ENCODE data around the gene RAB34.

RAB34 gene

GRCh38 chr17:28717578-28718332, at the start of gene RAB34:
Gene RAB34, minus strand, starts transcription at chr17:28717868. Its CDS starts 602 bp downstream, at chr17:28717266.
- no peak for DNase-seq (ENCODE audit: low spot score)

GRCh38 chr17:28765038-28765437, 47.4 kb upstream of the RAB34 start:
- no peak for DNase-seq (ENCODE audit: low spot score)

DNA sequence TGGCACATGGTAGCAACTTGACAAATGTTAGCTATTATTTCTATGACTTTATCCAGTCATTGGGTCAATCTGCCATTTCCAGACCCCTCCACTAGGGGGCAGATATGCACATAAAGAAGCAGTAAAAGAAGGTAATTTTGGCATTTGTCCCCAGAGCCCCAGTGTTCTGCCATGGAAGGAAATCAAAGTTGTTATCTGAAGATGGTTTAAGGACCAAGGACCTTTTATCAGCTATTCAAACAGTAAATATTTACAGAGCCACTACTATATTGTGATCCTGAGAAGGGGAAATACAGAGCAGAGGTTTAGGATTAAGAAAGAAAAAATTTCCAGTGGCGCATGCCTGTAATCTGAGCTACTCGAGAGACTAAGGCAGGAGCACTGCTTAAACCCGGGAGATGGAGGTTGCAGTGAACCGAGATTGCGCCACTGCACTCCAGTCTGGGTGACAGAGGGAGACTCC, 46.2 kb upstream of the RAB34 start:
- peak; percentile 66 for DNase-seq (ENCODE audit: low spot score)

DNA sequence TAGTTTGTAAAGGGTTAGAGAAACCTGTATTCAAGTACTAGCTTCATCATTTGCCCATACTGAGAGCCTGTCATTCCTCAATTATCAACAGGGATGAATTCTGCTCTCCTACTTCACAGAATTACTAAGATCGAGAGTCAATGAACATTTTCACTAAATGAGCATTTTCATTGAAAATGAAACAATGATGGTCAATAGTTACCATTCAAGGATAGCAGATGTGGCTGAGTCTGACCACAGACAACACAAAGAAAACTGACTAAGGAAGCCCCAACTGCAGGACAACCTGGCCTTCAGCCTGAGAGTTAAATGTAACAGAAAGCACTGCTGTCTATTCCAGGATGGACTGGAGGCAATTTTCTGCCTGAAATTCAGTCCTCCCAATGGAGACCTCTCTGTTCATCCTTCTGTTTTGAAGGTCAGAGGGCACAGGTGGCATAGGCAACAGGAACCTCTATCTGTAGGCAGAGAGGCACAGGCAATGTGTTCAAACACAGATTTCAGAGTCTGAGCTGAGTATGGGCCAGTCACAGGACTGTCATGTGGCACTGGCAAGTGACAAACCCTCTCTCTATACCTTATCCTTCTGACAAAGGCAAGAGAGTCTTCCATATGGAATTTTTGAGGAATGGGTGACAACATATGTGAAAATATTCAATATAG, 45.6 kb upstream of the RAB34 start:
- DNase-seq (ENCODE audit: low spot score), result no peak

GRCh38 chr17:28760601-28761562, 43.2 kb upstream of the RAB34 start:
- DNase-seq (ENCODE audit: low spot score), result peak; percentile 84

DNA sequence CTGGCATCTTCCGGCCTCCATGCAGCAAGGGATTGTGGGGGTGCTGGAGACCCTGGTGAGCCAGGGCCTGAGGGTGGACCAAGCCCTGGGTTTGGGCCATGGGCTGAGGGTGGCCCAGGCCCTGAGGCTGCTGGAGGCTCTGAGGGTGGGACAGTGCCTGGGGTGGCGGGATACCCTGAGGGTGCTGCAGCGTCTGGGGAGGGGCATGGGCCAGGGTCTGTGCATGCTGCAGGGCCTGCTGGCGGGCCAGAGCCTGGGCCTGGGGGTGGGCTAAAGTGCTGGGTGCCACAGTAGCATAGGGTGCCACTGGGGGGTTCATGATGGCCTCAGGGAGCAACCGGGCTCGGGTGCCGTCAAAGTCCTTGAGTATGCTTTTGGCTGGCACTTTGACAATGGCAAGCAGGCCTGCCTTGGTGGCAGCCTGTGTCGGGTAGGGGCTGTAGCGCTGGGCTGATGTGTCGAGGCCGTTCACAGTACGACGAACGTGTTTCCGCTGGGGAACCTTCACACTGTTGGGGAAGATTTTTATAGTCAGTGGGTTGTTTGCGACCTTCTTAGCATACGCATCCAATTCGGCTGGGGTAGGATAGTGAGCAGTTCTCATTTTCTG, 41.7 kb upstream of the RAB34 start:
- no peak for DNase-seq (ENCODE audit: low spot score)

DNA sequence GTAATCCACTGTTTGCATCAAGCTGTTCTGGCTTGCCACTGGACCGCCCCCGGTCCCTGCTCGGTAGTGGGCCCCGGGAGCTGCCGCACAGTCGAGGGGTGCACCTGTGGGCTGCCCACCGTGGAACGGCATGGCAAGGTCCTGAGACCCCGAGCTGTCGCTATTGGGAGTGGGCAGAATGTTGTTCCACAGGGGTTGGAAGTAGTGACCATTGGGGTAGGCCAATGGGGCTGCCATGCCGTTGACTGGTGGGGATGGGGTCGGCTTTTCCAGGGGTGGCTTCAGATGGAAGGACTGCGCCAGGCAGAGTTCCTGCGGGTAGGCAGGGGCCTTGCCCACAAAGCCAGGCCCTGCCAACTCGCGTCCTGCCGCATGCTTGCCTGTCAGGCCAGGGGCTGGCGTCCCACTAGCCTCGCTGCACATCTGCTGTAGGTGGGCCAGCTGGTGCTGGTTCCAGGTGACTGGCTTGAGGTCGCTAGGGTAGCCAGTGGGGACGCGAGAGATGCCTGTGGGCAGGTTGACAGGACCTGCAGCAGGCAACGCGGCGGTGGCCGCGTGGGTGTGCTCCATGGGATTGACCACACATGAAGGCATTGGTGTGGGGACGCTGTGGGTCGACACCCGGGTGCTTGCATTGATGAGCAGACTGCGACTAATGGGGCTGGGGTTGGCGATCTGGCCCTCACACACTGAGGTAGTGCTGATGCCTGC, 40.9 kb upstream of the RAB34 start:
- no peak for DNase-seq (ENCODE audit: low spot score)

DNA sequence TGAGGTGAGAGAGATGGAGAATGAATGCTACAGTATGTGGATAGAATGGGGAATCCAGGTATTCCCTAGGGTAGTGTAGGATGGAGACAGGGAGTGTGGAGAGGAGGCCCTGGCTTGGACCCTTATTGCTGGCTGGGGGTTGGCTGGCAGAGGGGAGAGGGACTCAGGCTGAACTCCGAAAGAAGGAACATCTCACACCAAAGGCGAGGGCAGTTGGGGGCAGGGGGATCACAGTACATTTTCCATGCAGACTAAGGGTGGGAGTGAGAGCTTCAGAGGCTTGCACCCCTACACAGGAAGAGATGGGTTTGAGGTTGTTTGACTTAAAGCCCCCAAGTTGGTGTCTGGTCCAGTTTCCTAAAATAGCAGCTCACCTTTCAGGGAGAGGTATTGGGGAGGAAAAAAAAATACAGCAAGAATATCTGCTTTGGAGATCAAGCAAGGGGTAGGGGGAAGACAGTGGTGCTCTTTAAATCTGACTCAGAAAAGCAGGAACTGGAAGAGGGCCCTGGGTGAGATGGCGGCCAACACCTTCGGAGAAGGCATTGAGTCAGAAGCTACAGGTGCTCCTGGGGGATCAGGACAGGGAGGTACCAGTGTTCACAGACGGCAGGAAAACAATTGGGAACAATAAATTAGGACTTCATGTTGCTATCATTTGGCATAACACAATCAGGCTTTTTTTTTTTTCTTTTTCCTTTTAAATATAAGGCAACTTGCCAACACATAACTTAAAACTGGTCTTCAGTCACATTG, 38.6 kb upstream of the RAB34 start:
- no peak for DNase-seq (ENCODE audit: low spot score)

- no peak for DNase-seq (ENCODE audit: low spot score)
These were observed 37.8 kb upstream of the RAB34 start for GRCh38 chr17:28755486-28755885.

- DNase-seq (ENCODE audit: low spot score), result no peak
These were observed 34.1 kb upstream of the RAB34 start for GRCh38 chr17:28751600-28752366.

- DNase-seq (ENCODE audit: low spot score), result peak; percentile 67
These were observed 32.7 kb upstream of the RAB34 start for GRCh38 chr17:28750178-28751047.

- no peak for DNase-seq (ENCODE audit: low spot score)
These were observed 32.0 kb upstream of the RAB34 start for GRCh38 chr17:28749516-28750177.

DNA sequence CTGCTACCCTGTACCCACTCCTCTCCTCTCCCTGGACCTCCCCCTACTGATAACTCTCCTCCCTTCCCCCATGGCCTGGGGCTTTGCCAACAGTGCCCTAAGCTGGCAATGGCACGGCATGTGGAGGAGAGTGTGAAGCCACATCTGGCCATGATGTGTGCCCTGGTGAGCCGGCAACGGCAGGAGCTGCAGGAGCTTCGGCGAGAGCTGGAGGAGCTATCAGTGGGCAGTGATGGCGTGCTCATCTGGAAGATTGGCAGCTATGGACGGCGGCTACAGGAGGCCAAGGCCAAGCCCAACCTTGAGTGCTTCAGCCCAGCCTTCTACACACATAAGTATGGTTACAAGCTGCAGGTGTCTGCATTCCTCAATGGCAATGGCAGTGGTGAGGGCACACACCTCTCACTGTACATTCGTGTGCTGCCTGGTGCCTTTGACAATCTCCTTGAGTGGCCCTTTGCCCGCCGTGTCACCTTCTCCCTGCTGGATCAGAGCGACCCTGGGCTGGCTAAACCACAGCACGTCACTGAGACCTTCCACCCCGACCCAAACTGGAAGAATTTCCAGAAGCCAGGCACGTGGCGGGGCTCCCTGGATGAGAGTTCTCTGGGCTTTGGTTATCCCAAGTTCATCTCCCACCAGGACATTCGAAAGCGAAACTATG, 31.3 kb upstream of the RAB34 start:
- no peak for DNase-seq (ENCODE audit: low spot score)

GRCh38 chr17:28747801-28748750, 30.4 kb upstream of the RAB34 start:
- DNase-seq (ENCODE audit: low spot score), result no peak

- DNase-seq (ENCODE audit: low spot score), result no peak
These were observed 29.5 kb upstream of the RAB34 start for GRCh38 chr17:28747051-28747691.

GRCh38 chr17:28746611-28747050, 29.0 kb upstream of the RAB34 start:
- DNase-seq (ENCODE audit: low spot score), result no peak
